ENCODE results near the gene NRN1L.

The NRN1L gene

DNA sequence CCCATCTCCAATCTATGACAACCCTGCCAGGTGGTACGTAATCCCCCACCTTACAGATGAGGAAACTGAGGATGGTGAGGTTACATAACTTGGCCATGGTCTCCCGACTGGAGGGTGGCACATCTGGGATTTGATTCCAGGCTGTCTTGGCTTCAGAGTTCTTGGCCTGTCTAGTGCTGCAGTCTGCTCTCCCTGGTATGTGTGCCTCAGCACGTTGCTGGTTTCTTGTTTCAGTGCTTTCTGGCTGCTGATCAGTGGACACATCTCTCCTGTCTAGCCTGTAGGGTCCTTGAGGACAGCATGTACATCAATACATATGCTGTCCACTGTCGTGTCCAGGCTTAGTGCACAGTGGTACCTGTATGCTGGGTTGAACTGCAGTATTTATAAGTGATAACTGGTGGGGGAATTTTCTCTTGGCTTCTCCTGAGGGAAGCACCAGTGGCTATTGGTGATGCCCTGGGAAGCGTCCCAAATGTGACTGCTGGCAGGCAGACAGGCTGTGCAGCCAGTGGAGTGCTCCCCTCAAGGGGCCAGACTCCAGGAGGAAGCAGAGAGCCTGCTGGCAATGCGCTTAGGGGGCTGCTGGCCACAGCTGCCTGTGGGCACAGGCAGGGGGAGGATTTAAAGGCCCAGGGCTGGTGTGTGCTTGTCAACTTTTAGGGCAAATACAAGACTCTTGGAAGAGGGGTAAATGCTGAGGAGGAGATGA, 32.6 kb downstream of the NRN1L start:
- TF ChIP-seq, protein P1, sequence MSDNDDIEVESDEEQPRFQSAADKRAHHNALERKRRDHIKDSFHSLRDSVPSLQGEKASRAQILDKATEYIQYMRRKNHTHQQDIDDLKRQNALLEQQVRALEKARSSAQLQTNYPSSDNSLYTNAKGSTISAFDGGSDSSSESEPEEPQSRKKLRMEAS (IDR thresholded peaks at IDR 0.05): no peak
- TF ChIP-seq CEBPB (IDR thresholded peaks at IDR 0.05) (no peak), NFIC (IDR thresholded peaks at IDR 0.05) (no peak), FOXM1 (IDR thresholded peaks at IDR 0.05; ENCODE audit: borderline replicate concordance, low read depth) (no peak), RAD21 (IDR thresholded peaks at IDR 0.05; ENCODE audit: low read depth) (no peak), EP300 (IDR thresholded peaks at IDR 0.05; ENCODE audit: borderline replicate concordance) (no peak), TEAD4 (IDR thresholded peaks at IDR 0.05) (no peak), YY1 (IDR thresholded peaks at IDR 0.05; ENCODE audit: low read depth) (no peak), ZBTB7A (IDR thresholded peaks at IDR 0.05; ENCODE audit: low read depth) (no peak), CREB1 (IDR thresholded peaks at IDR 0.05; ENCODE audit: low read depth) (no peak), TCF12 (IDR thresholded peaks at IDR 0.05; ENCODE audit: low read depth) (no peak), TAF1 (IDR thresholded peaks at IDR 0.05; ENCODE audit: low read depth) (no peak), EGR1 (IDR thresholded peaks at IDR 0.05) (no peak)
- TF ChIP-seq, protein P2, sequence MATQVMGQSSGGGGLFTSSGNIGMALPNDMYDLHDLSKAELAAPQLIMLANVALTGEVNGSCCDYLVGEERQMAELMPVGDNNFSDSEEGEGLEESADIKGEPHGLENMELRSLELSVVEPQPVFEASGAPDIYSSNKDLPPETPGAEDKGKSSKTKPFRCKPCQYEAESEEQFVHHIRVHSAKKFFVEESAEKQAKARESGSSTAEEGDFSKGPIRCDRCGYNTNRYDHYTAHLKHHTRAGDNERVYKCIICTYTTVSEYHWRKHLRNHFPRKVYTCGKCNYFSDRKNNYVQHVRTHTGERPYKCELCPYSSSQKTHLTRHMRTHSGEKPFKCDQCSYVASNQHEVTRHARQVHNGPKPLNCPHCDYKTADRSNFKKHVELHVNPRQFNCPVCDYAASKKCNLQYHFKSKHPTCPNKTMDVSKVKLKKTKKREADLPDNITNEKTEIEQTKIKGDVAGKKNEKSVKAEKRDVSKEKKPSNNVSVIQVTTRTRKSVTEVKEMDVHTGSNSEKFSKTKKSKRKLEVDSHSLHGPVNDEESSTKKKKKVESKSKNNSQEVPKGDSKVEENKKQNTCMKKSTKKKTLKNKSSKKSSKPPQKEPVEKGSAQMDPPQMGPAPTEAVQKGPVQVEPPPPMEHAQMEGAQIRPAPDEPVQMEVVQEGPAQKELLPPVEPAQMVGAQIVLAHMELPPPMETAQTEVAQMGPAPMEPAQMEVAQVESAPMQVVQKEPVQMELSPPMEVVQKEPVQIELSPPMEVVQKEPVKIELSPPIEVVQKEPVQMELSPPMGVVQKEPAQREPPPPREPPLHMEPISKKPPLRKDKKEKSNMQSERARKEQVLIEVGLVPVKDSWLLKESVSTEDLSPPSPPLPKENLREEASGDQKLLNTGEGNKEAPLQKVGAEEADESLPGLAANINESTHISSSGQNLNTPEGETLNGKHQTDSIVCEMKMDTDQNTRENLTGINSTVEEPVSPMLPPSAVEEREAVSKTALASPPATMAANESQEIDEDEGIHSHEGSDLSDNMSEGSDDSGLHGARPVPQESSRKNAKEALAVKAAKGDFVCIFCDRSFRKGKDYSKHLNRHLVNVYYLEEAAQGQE (IDR thresholded peaks at IDR 0.05; ENCODE audit: low read depth): no peak
- TF ChIP-seq, protein P3, sequence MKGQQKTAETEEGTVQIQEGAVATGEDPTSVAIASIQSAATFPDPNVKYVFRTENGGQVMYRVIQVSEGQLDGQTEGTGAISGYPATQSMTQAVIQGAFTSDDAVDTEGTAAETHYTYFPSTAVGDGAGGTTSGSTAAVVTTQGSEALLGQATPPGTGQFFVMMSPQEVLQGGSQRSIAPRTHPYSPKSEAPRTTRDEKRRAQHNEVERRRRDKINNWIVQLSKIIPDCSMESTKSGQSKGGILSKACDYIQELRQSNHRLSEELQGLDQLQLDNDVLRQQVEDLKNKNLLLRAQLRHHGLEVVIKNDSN (IDR thresholded peaks at IDR 0.05): no peak

DNA sequence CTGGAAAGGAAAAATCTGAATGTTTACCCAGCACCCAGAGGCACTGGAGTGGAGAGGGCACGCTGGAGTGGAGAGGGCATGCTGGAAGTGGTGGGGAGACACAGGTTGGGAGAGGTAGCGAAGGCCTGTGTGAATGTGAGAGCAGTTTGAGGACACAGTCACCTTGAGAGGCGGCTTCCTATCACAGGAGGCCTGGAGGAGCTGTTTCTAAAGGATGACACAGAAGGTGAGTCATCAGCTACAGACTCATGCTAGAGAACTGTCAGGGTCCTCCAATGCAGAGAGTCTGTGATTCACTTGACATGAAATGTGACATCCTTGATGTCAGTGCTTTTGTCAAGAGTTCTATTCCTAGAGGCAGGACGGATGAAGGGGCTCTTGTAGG, 33.2 kb downstream of the NRN1L start:
- TF ChIP-seq ZBTB7A (IDR thresholded peaks at IDR 0.05; ENCODE audit: low read depth) (no peak), YY1 (IDR thresholded peaks at IDR 0.05; ENCODE audit: low read depth) (no peak), NFIC (IDR thresholded peaks at IDR 0.05) (no peak), RAD21 (IDR thresholded peaks at IDR 0.05; ENCODE audit: low read depth) (no peak), TAF1 (IDR thresholded peaks at IDR 0.05; ENCODE audit: low read depth) (no peak), TCF12 (IDR thresholded peaks at IDR 0.05; ENCODE audit: low read depth) (no peak), EGR1 (IDR thresholded peaks at IDR 0.05) (no peak)
- TF ChIP-seq, protein P3 (IDR thresholded peaks at IDR 0.05): no peak

DNA sequence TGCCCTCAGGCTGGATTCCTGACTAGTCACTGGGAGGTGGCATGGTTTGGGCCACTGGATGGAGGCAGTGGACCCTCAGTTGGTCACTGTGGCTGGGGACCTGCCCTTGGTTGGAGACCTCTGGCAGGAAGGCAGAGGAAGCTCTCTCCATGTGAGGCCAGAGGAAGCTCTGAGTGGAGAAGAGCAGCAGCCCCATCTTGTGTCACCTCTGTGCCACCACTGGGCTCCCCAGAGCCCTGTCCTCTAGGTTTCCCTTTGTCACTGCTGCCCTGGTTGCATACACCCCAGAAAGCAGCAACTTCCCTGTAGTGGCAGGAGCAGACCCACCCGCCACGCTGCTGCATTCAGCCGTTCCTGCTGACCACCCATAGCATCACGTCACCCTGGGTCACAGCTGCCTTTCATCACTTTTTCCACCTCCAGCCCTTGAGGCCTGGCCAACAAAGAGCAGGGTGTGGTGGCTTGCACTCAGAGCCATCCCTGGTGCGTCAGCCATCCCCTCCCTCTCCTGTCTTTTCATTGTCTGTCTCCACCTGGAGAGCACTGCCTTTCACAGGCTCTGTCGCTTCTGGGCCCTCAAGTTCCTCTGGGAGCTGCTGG, 35.0 kb downstream of the NRN1L start:
- TF ChIP-seq NFIC (IDR thresholded peaks at IDR 0.05): no peak
- TF ChIP-seq TCF12 (IDR thresholded peaks at IDR 0.05; ENCODE audit: low read depth): no peak
- no peak for TF ChIP-seq TEAD4 (IDR thresholded peaks at IDR 0.05)
- TF ChIP-seq, protein P1 (IDR thresholded peaks at IDR 0.05): no peak
- no peak for TF ChIP-seq RAD21 (IDR thresholded peaks at IDR 0.05; ENCODE audit: low read depth)
- TF ChIP-seq YY1 (IDR thresholded peaks at IDR 0.05; ENCODE audit: low read depth): no peak
- TF ChIP-seq ZBTB7A (IDR thresholded peaks at IDR 0.05; ENCODE audit: low read depth): no peak

DNA sequence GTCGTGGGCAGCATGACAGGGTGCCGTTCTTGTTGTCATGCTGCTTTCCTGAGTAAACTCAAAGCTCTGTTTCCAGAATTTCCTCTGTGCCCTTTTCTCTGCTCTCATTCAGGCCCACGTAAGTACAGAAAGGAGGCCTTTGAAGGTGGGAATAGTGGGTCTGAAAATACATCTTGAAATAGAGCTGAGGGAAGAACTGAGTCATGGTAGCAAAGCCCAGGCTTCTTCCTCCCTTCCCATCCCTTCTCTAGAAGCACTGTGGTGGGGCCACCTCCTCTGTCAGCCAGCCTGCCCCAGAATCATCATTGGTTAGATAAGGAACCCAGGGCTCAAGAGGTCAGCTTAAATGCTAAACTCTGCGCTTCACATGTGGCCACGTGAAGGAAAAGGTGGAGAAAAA, 37.5 kb downstream of the NRN1L start:
- TF ChIP-seq CREB1 (IDR thresholded peaks at IDR 0.05; ENCODE audit: low read depth) (no peak), FOXM1 (IDR thresholded peaks at IDR 0.05; ENCODE audit: borderline replicate concordance, low read depth) (no peak), YY1 (IDR thresholded peaks at IDR 0.05; ENCODE audit: low read depth) (no peak)
- TF ChIP-seq, protein P3 (IDR thresholded peaks at IDR 0.05): no peak
- TF ChIP-seq, protein P2 (IDR thresholded peaks at IDR 0.05; ENCODE audit: low read depth): no peak

DNA sequence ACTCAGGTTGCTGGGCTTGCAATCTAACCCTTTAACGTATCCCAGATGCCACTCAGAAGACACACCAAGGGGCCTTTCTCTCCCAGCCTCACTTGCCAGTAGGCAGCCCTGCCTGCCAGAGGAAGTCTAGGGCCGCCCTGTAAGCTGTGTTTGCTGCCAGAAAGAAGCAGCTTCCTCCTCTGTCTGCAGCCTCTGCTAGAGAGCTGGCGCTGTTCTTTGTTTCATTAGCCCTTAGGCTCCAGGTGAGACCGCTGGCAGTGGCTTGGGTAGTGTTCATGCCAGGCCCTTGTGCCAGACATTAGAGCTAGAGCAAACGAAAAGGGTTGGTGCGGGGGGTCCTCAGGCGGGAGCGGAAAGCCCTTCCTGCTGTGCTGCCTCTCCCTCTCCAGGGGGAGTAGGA, 38.1 kb downstream of the NRN1L start:
- TF ChIP-seq TEAD4 (IDR thresholded peaks at IDR 0.05): no peak
- TF ChIP-seq YY1 (IDR thresholded peaks at IDR 0.05; ENCODE audit: low read depth): no peak
- TF ChIP-seq CEBPB (IDR thresholded peaks at IDR 0.05): no peak
- TF ChIP-seq TCF12 (IDR thresholded peaks at IDR 0.05; ENCODE audit: low read depth): no peak
- TF ChIP-seq, protein P1 (IDR thresholded peaks at IDR 0.05): no peak
